SKM-1 (cell line): ENCODE data around the gene SCARB1.
A peak's percentile ranks its signal among the peaks of the same experiment; 100 is the strongest.
"Not testable (repeated sequence)": the region's sequence is repeated elsewhere in the genome, so short reads cannot be mapped to it uniquely, and the experiment has no call there.

Source experiments
- DNase-seq: peaks from one replicate; lab custom pipeline; 2025; ENCODE audit not compliant: unreplicated experiment; lab: John Stamatoyannopoulos, UW

Gene SCARB1

GRCh38 chr12:124863416-124864325 lies at the start of gene SCARB1:
Gene SCARB1, minus strand, starts transcription at chr12:124863864. Its CDS starts 144 bp downstream, at chr12:124863720.
- peak; percentile 50 for DNase-seq

GRCh38 chr12:124912529-124913287 lies 49.0 kb upstream of the SCARB1 start:
- DNase-seq = not testable (repeated sequence)

- DNase-seq = not testable (repeated sequence)
These were observed 47.9 kb upstream of the SCARB1 start for GRCh38 chr12:124911521-124911920.

DNA sequence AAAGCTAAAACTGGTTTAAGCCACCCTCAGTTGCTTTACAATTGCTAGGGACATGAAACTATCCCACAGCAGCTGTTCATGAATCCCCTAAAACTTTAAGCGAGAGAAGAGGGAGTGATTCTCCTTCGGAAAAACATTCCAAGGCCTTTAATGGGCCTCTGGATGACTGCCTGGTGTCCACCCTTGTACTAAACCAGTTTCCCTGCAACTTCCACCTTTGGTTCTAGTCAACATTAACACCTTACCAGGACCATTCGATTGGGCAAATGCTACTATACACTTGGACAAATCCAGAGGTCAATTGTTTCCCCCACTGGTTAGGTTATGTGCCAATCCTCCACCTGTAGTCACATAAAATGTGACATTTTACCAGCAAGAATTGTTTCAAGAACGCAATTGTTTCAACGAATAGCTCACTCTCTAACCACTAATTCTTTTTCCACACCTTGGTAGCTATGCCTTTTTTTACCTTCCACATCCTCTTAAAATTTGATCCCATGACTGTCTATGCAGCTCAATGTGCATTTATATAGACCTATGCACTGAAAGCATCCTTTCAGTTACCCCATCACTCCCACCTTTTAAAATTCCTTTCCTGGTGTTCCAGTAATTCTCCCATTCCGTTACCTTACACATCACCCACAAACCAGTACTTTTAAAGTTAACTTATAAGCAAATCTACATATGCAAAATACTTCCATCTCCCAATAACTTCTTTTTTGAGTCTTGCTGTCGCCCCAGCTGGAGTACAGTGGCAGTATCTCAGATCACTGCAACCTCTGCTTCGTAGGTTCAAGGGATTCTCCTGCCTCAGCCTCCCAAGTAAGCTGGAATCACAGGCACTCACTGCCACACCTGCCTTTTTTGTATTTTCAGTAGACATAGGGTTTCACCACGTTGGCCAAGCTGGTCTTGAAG lies 47.2 kb upstream of the SCARB1 start:
- DNase-seq = no peak

DNA sequence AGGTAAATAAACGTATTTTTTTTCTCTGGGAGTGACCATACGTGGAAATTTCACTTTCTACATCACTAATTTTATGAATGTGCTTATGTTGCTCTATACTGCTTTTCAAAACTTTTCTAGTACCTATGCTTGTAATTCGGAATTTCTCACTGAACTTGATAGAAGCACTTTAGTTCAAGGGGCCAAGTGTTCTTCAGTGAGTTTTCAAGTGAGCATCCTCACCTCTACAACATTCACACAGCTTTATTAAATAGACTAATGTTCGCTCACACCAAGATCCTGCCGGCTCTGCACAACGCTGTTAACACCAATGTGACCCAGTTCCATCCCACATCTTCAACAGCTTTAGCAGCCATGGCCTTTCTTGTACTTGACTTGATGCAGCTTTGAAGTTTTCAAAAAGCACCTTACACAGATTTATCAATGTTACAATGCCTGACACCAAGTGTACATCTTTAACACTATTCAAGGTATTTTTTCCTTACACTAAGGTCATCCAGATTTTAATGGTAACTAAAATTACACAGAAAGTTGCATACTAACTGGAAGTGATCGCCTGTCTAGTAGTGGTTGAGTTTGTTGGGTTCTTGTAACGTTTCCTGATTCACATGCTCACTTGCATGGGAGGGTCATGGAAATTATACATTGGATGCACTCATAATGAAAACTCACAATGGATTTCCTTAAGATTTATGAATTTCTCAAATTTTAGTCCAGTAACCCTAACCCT lies 46.3 kb upstream of the SCARB1 start:
- DNase-seq = no peak

DNA sequence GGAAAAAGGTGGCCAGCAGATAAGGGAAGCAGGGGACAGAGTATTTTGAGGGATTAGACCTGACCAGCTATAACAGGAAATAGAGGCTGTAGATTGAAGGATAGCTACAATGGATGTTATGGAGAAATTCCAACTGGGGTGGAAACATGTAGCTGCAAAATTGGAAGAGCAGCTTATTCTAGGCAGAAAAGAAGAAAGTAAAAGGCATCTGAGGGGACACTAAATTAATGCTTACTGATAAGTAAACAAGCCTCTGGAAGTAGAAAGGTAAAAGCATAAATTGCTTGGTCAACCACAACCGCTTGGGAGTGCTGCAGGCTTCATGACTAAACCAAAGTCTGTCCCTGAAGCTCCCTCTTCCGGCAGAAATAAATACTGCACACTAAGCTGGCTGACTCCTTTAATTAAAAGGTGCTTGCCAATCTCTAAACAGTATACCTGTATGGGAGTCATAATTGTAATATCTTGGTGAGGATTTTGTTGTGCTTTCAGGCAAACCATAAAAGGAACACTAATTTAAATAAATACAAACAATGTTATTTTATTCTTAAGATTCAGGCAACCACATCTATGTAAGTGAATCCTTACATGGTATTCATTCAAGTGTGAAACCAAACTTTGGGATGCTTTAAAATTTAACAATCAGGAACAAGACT lies 43.1 kb upstream of the SCARB1 start:
- DNase-seq = no peak

- DNase-seq = no peak
These were observed 40.8 kb upstream of the SCARB1 start for GRCh38 chr12:124904306-124905098.

DNA sequence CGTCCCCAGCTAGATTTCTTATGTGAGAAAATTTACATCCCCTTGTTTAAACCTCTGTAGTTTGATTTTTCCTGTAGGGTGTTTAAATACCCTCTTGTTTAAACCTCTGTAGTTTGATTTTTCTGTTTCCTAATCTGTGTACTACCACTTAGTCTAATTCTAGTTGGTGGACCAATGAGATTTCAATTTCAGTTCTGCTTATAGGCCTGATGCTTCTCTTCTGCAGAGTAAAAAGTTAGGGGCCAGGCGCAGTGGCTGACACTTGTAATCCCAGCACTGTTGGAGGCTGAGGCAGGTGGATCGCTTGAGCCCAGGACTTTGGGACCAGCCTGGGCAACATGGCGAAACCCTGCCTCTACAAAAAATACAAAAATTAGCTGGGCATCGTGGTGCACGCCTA lies 39.3 kb upstream of the SCARB1 start:
- no peak for DNase-seq

DNA sequence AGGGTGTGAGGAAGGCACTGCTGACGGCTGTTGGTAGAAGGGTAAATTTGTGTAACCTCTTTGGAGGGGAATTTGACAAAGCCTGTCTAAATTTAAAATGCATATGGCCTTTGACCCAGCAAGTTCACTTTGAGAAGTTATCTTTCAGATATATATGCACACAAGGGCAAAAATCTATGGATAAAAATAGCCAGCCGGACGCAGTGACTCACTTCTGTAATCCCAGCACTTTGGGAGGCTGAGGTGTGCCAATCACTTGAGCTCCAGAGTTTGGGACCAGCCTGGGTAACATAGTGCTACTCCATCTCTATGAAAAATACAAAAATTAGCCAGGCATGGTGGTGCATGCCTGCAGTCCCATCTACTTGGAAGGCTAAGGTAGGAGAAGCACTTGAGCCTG lies 37.3 kb upstream of the SCARB1 start:
- DNase-seq = no peak

DNA sequence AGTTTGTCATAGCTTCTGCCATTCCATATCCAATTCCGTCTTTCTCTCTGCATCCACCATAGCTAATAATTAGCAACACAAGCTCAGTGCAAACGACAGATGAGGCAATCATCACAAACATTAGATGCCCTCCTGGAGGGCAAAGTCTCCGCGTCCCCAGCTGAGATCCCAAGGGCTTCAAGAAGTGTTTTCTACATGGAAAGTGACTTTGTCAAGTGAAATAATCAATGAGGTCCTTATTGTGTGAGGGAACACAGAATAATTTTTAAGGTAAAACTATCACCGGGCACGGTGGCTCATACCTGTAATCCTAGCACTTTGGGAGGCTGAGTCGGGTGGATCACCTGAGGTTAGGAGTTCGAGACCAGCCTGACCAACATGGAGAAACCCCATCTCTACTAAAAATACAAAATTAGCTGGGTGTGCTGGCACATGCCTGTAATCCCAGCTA lies 36.7 kb upstream of the SCARB1 start:
- DNase-seq = not testable (repeated sequence)

GRCh38 chr12:124898923-124899294 lies 35.2 kb upstream of the SCARB1 start:
- DNase-seq = no peak

DNA sequence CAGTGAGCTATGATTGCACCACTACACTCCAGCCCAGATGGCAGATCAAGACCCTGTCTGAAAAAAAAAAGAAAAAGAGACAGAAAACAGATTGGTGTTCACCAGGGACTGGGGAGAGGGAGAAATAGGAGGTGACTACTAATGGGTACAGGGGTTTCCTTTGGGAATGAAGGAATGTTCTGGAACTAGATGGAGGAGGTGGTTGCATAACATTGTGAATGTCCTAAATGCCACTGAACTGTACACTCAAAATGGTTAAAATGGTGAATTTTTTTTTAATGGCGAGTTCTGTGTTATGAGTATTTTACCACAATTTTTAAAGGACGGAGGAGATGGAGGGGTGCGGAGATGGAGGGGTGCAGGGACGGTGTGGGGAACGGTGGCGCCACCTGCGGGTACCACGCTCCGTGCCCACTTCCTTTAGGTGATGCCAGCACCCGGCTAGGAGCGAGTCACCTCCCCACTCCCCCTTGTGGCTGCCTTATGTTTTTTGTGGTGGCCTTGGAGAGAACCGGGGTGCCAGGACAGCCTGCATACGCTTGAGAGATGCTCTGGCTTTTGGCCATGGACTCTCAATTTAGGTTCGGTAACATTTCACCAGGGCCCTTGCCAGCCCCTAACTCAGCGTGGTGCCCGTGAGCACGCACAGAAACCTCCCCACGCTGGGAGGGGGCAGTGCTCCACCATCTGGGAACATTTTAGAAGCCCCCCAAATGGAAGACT lies 34.7 kb upstream of the SCARB1 start:
- peak; percentile 6 for DNase-seq

DNA sequence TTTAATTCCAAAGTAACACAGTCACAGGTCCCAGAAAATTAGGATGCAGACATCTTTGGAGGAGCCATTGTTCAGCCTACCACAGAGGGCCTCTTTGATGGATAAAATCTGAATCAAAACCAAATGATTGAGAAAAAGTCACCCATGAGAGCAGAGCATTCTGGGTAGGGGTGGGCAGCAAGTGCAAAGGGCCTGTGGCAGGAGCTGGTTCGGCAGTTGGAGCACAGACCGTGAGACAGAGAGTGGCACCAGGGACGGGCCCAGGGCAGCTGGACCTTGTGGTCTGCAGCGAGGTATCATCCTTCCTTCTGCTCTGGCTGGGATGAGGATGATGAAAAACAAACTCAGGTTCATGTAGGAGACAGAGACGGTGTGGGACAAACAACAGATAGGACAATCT lies 32.8 kb upstream of the SCARB1 start:
- no peak for DNase-seq

DNA sequence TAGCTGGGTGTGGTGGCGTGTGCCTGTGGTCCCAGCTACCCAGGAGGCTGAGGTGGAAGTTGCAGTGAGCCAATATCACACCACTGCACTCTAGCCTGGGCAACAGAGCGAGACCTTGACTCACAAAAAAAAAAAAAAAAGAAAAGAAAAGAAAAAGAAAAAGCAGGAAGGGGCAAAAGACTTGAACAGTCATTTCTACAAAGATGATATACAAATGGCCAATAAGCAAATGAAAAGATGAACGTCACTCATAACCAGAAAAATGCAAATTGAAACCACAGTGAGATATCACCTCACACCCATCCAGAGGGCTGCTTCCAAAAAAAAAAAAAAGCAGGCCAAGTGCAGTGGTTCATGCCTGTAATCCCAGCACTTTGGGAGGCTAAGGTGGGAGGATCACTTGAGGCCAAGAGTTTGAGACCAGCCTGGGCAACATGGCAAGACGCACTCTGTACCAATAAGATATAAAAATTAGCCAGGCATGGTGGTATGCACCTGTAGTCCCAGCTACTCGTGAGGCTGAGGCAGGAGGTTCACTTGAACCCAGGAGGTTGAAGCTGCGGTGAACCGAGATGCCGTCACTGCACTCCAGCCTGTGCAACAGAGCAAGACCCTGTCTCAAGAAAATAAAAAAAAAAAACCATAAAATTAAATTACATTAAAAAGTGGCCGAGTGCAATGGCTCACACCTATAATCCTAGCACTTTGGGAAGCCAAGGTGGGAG lies 30.3 kb upstream of the SCARB1 start:
- no peak for DNase-seq

- no peak for DNase-seq
These were observed 24.6 kb upstream of the SCARB1 start for GRCh38 chr12:124888260-124888659.

- DNase-seq = not testable (repeated sequence)
These were observed 24.1 kb upstream of the SCARB1 start for GRCh38 chr12:124887766-124888165.

- no peak for DNase-seq
These were observed 21.1 kb upstream of the SCARB1 start for GRCh38 chr12:124884587-124885438.
